CD14-positive monocyte (primary cell): ENCODE measurements around the gene SAP30L. TPM values are rescaled to one million over a fixed set of nuclear protein-coding genes. Genes with fewer than 3 reads are reported as not detected.

ENCODE experiments used
- DNase-seq, 3 donors: peaks; one replicate each; pipeline ENCODE4 v3.0.0-alpha.2; 2011 to 2022
- H2AFZ ChIP-seq: 2 replicates; pipeline ENCODE4 v1.6.0; 2012; ENCODE audit warnings: mild to moderate bottlenecking, low read depth, low read length, inconsistent platforms; ENCODE audit not compliant: insufficient read depth, poor library complexity, severe bottlenecking
- H3K27ac ChIP-seq, 2 donors: 1 replicate in 1 of 2; 2 replicates in 1 of 2; pipeline ENCODE4 v1.5.1; 2012 to 2013; ENCODE audit warnings: low read length in 2 of 2, control low read depth in 1 of 2, inconsistent platforms in 1 of 2, low read depth in 1 of 2, mild to moderate bottlenecking in 1 of 2
- H3K27me3 ChIP-seq, 2 donors: one replicate each; pipeline versions ENCODE4 v1.6.0 to v1.6.1; 2011 to 2013; ENCODE audit warnings: low read length in 2 of 2; ENCODE audit not compliant: control insufficient read depth in 2 of 2, insufficient read depth in 2 of 2
- H3K36me3 ChIP-seq, 2 donors: replicated peaks in 1 of 2; 1 replicate in 1 of 2; 2 replicates in 1 of 2; pipeline versions ENCODE4 v1.5.1 to v1.6.1; 2012 to 2013; ENCODE audit warnings: low read length in 2 of 2, control low read depth in 1 of 2, inconsistent platforms in 1 of 2, mild to moderate bottlenecking in 1 of 2; ENCODE audit not compliant: insufficient read depth in 2 of 2, control insufficient read depth in 1 of 2
- H3K4me1 ChIP-seq, 2 donors: 1 replicate in 1 of 2; 2 replicates in 1 of 2; pipeline versions ENCODE4 v1.5.1 to v1.6.1; 2012 to 2013; ENCODE audit warnings: low read length in 2 of 2, control low read depth in 1 of 2, inconsistent platforms in 1 of 2, mild to moderate bottlenecking in 1 of 2, moderate library complexity in 1 of 2; ENCODE audit not compliant: insufficient read depth in 2 of 2, control insufficient read depth in 1 of 2
- H3K4me2 ChIP-seq: replicated peaks from 2 replicates; pipeline ENCODE3; 2012; ENCODE audit warnings: low read length, moderate library complexity, mild to moderate bottlenecking; ENCODE audit not compliant: poor library complexity, severe bottlenecking; ENCODE audit errors: extremely low read depth
- H3K4me3 ChIP-seq, 3 experiments: fragments of 200-600 bp in 1 of 3; sonication (generic) in 1 of 3; replicated peaks in 1 of 3; 1 replicate in 2 of 3; 2 replicates in 1 of 3; pipeline ENCODE4 v1.5.1; 2011 to 2013; ENCODE audit warnings: low read length in 3 of 3, mild to moderate bottlenecking in 3 of 3, control low read depth in 2 of 3, low read depth in 2 of 3, inconsistent platforms in 1 of 3, moderate library complexity in 1 of 3
- H3K79me2 ChIP-seq: 2 replicates; pipeline ENCODE4 v1.6.0; 2012; ENCODE audit warnings: mild to moderate bottlenecking, control low read depth, inconsistent platforms, low read length, moderate library complexity; ENCODE audit not compliant: insufficient read depth
- H3K9ac ChIP-seq: 2 replicates; pipeline ENCODE4 v1.6.0; 2017; ENCODE audit warnings: low read length, mild to moderate bottlenecking; ENCODE audit not compliant: insufficient read depth, poor library complexity, severe bottlenecking
- H3K9me3 ChIP-seq, 2 donors: replicated peaks in 1 of 2; 1 replicate in 1 of 2; 2 replicates in 1 of 2; pipeline versions ENCODE4 v1.5.1 to v1.6.1; 2012 to 2013; ENCODE audit warnings: low read length in 2 of 2, control low read depth in 1 of 2; ENCODE audit not compliant: control insufficient read depth in 1 of 2, insufficient read depth in 1 of 2
- H4K20me1 ChIP-seq: 2 replicates; pipeline ENCODE4 v1.6.0; 2012; ENCODE audit warnings: mild to moderate bottlenecking, low read length, control low read depth, moderate library complexity; ENCODE audit not compliant: insufficient read depth
- H3K27ac Mint-ChIP-seq, 7 donors: one replicate each; pipeline ENCODE4 v1.8.0; 2020; ENCODE audit warnings: mild to moderate bottlenecking in 7 of 7, mixed read lengths in 7 of 7, moderate library complexity in 6 of 7, inconsistent platforms in 2 of 7
- H3K27me3 Mint-ChIP-seq, 3 donors: one replicate each; pipeline ENCODE4 v1.8.0; 2021 to 2022; ENCODE audit warnings: low read depth in 3 of 3, mild to moderate bottlenecking in 3 of 3, mixed read lengths in 3 of 3, moderate library complexity in 3 of 3, inconsistent platforms in 1 of 3
- H3K36me3 Mint-ChIP-seq, 2 donors: one replicate each; pipeline ENCODE4 v1.8.0; 2020; ENCODE audit warnings: mixed read lengths in 2 of 2, inconsistent platforms in 1 of 2, mild to moderate bottlenecking in 1 of 2
- H3K4me1 Mint-ChIP-seq: one replicate; pipeline ENCODE4 v1.8.0; 2020; ENCODE audit warnings: mild to moderate bottlenecking, mixed read lengths
- H3K4me3 Mint-ChIP-seq, 2 donors: one replicate each; pipeline ENCODE4 v1.8.0; 2020; ENCODE audit warnings: mild to moderate bottlenecking in 2 of 2, mixed read lengths in 2 of 2, moderate library complexity in 1 of 2
- H3K9me3 Mint-ChIP-seq, 7 donors: one replicate each; pipeline ENCODE4 v1.8.0; 2020 to 2022; ENCODE audit warnings: mixed read lengths in 7 of 7, mild to moderate bottlenecking in 6 of 7, moderate library complexity in 6 of 7, inconsistent platforms in 2 of 7
- WGBS: methylation state at CpG from one replicate; pipeline ENCODE4 v1.1.5; 2013; ENCODE audit warnings: missing lambda C conversion rate; ENCODE audit not compliant: insufficient coverage; 5-methylcytosine and 5-hydroxymethylcytosine counted together
- intact Hi-C, 2 donors: fragments of 100-400 bp; cut with micrococcal nuclease; formaldehyde crosslinking; loops; one replicate each; pipeline versions ENCODE4 v1.15.0 to v1.15.1; 2023
- polyA plus RNA-seq, 3 donors: library from polyadenylated mRNA; depleted of rRNA in 1 of 3; unstranded in 2 of 3; stranded (reverse) in 1 of 3; fragments of 300-500 nt in 2 of 3; fragments of >200 nt in 1 of 3; fragmentation: Illumina TruSeq in 2 of 3; gene quantifications; 1 replicate in 2 of 3; 2 replicates in 1 of 3; pipeline ENCODE4 v1.2.3, GENCODE V29; 2012 to 2021
- TF ChIP-seq, protein P1 (sequence below): fragments of 200-600 bp; IDR thresholded peaks from one replicate; pipeline ENCODE4 v1.8.0; 2022; ENCODE audit warnings: antibody characterized with exemption, mild to moderate bottlenecking

Gene SAP30L
- polyA plus RNA-seq, 3 donors: 21.1 to 36.1 (median 29.4) TPM

- TF ChIP-seq, protein P1, sequence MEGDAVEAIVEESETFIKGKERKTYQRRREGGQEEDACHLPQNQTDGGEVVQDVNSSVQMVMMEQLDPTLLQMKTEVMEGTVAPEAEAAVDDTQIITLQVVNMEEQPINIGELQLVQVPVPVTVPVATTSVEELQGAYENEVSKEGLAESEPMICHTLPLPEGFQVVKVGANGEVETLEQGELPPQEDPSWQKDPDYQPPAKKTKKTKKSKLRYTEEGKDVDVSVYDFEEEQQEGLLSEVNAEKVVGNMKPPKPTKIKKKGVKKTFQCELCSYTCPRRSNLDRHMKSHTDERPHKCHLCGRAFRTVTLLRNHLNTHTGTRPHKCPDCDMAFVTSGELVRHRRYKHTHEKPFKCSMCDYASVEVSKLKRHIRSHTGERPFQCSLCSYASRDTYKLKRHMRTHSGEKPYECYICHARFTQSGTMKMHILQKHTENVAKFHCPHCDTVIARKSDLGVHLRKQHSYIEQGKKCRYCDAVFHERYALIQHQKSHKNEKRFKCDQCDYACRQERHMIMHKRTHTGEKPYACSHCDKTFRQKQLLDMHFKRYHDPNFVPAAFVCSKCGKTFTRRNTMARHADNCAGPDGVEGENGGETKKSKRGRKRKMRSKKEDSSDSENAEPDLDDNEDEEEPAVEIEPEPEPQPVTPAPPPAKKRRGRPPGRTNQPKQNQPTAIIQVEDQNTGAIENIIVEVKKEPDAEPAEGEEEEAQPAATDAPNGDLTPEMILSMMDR: no peak
- H3K9me3 ChIP-seq: no peaks in the 10 kb centered on the region
- intact Hi-C loops: loop anchor here in 1 of 2 donors (10.0 kb wide), 1 partner anchor 185 kb away; no protein-coding TSS in a partner anchor
- H3K4me3 Mint-ChIP-seq: no peak overlapping the region
- peaks cover 6% of the 10 kb centered on the region for H3K4me1 Mint-ChIP-seq
- DNase-seq: no peak
- peaks cover 0 to 6% of the 10 kb centered on the region in 2 donors for H3K4me1 ChIP-seq
- H3K9ac ChIP-seq: no peak overlapping the region
- 100% methylated on average over 2 of the region's 4 CpGs for WGBS
- H3K27me3 Mint-ChIP-seq: peaks cover 0 to 2% (median 2%) of the 10 kb centered on the region in 3 donors
- no peaks in the 10 kb centered on the region for H3K9me3 Mint-ChIP-seq
- no peak overlapping the region for H2AFZ ChIP-seq
- no peak overlapping the region for H3K4me2 ChIP-seq
- no peak overlapping the region for H3K27ac Mint-ChIP-seq
- H3K36me3 ChIP-seq: peaks cover 42 to 63% of the 10 kb centered on the region in 2 donors
- H4K20me1 ChIP-seq: peaks cover 12% of the 10 kb centered on the region
- H3K27ac ChIP-seq: no peak overlapping the region
- H3K27me3 ChIP-seq: no peaks in the 10 kb centered on the region
- H3K36me3 Mint-ChIP-seq: peaks cover 48 to 59% of the 10 kb centered on the region in 2 donors
- H3K4me3 ChIP-seq: no peak overlapping the region
- H3K79me2 ChIP-seq: no peaks in the 10 kb centered on the region
Measured at GRCh38 chr5:154460172-154460571, 14.4 kb downstream of the SAP30L start.

DNA sequence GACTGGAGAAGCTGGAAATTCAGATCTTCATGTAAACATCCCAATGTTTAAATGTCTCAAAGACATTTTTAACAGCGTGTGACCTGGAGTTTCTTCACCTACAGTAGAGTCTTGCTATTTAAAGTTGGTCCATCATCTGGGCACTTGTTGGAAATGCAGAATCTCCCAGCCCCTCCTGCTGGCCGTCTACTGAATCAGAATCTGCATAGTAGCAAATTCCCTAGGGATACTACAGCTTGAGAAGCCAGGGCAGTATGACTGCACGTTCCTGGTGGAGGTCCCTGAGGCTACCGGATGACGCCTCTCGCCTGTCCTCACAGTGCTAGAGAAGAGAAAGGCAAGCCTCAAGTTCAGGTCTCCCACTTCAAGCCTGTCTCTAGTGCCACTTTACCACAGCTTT is 15.7 kb downstream of the SAP30L start:
- no peaks in the 10 kb centered on the region for H3K9me3 ChIP-seq
- no peak for DNase-seq
- peaks cover 12% of the 10 kb centered on the region for H4K20me1 ChIP-seq
- H3K27ac ChIP-seq: no peak overlapping the region
- Mint-ChIP-seq H3K9me3 (no peaks in the 10 kb centered on the region), H3K36me3 (peaks cover 35 to 46% of the 10 kb centered on the region in 2 donors), H3K4me3 (no peak overlapping the region), H3K27me3 (peaks cover 0 to 4% (median 2%) of the 10 kb centered on the region in 3 donors), H3K4me1 (peaks cover 10% of the 10 kb centered on the region), H3K27ac (no peak overlapping the region)
- H3K79me2 ChIP-seq: no peaks in the 10 kb centered on the region
- WGBS: 96% methylated on average over 3 of the region's 6 CpGs
- no peaks in the 10 kb centered on the region for H3K27me3 ChIP-seq
- H3K36me3 ChIP-seq: peaks cover 28 to 49% of the 10 kb centered on the region in 2 donors
- no peak overlapping the region for H2AFZ ChIP-seq
- TF ChIP-seq, protein P1: no peak
- H3K4me1 ChIP-seq: peaks cover 3 to 16% of the 10 kb centered on the region in 2 donors
- H3K9ac ChIP-seq: no peak overlapping the region
- H3K4me2 ChIP-seq: no peak overlapping the region
- intact Hi-C loops: loop anchor here in 1 of 2 donors (10.0 kb wide), 1 partner anchor 183 kb away; no protein-coding TSS in a partner anchor
- no peak overlapping the region for H3K4me3 ChIP-seq
